Fibroblast of lung (primary cell): ENCODE results near the gene HNRNPAB.

Source experiments
- EZH2 ChIP-seq: IDR thresholded peaks from 2 replicates; pipeline ENCODE4 v1.5.1; 2012; ENCODE audit warnings: low read length, control low read depth, mild to moderate bottlenecking; ENCODE audit errors: missing control alignments
- TF ChIP-seq, protein P1 (sequence below), 2 donors: IDR thresholded peaks in 1 of 2; conservative IDR thresholded peaks in 1 of 2; 1 replicate in 1 of 2; 2 replicates in 1 of 2; pipeline ENCODE4 v1.5.1; 2011 to 2012; ENCODE audit warnings: low read length in 2 of 2, control low read depth in 1 of 2, inconsistent platforms in 1 of 2, low read depth in 1 of 2, mild to moderate bottlenecking in 1 of 2

DNA sequence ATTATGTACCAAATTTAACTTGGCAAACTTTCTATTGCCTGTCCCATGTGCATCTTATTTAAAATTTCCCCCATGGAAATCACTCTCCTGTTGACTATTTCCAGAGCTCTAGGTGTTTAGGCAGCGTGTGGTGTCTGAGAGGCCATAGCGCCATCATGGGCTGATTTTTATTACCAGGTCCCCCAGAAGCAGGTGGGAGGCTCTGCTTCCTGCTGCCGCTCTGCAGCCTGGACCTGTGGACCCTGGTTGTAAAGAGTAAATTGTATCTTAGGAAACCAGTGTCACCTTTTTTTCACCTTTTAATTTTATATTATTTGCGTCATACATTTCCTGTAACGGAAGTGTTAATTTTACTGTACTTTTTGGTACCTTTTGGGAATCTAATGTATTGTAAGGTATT lies 6.4 kb downstream of the HNRNPAB start:
- TF ChIP-seq EZH2 = no peak
- TF ChIP-seq, protein P1, sequence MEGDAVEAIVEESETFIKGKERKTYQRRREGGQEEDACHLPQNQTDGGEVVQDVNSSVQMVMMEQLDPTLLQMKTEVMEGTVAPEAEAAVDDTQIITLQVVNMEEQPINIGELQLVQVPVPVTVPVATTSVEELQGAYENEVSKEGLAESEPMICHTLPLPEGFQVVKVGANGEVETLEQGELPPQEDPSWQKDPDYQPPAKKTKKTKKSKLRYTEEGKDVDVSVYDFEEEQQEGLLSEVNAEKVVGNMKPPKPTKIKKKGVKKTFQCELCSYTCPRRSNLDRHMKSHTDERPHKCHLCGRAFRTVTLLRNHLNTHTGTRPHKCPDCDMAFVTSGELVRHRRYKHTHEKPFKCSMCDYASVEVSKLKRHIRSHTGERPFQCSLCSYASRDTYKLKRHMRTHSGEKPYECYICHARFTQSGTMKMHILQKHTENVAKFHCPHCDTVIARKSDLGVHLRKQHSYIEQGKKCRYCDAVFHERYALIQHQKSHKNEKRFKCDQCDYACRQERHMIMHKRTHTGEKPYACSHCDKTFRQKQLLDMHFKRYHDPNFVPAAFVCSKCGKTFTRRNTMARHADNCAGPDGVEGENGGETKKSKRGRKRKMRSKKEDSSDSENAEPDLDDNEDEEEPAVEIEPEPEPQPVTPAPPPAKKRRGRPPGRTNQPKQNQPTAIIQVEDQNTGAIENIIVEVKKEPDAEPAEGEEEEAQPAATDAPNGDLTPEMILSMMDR (conservative IDR thresholded peaks at IDR 0.05 in 1 of 2, IDR thresholded peaks at IDR 0.05 in 1 of 2; ENCODE audit: low read depth in 1 of 2, low read length in 2 of 2) = no peak
